CD4-positive, alpha-beta T cell treated with Interleukin-17A for 1 hour (primary cell): ENCODE results near the gene COLGALT1.
A peak's percentile ranks its signal among the peaks of the same experiment; 100 is the strongest.

Experiments used
- DNase-seq: peaks from one replicate; pipeline ENCODE4 v3.0.0-alpha.2; 2020

The COLGALT1 gene

GRCh38 chr19:17602217-17602616 is 46.8 kb downstream of the COLGALT1 start:
- DNase-seq = no peak

- no peak for DNase-seq
Measured at GRCh38 chr19:17602872-17603510, 47.5 kb downstream of the COLGALT1 start.

GRCh38 chr19:17604372-17605025 is 49.0 kb downstream of the COLGALT1 start:
- DNase-seq = no peak

- DNase-seq = no peak
Measured at GRCh38 chr19:17605117-17605516, 49.7 kb downstream of the COLGALT1 start.

GRCh38 chr19:17605761-17606589 is 50.5 kb downstream of the COLGALT1 start:
- DNase-seq = peak; percentile 86

- DNase-seq = no peak
Measured at GRCh38 chr19:17606590-17607185, 51.2 kb downstream of the COLGALT1 start.

- DNase-seq = no peak
Measured at GRCh38 chr19:17607936-17608335, 52.5 kb downstream of the COLGALT1 start.

- DNase-seq = peak; percentile 35
Measured at GRCh38 chr19:17610384-17610783, 54.9 kb downstream of the COLGALT1 start.

- DNase-seq = no peak
Measured at GRCh38 chr19:17611462-17612244, 56.2 kb downstream of the COLGALT1 start.

GRCh38 chr19:17614476-17614875 is 59.0 kb downstream of the COLGALT1 start:
- DNase-seq = no peak

GRCh38 chr19:17615889-17616685 is 60.6 kb downstream of the COLGALT1 start:
- no peak for DNase-seq

GRCh38 chr19:17616686-17616960 is 61.2 kb downstream of the COLGALT1 start:
- no peak for DNase-seq

GRCh38 chr19:17616961-17617806 is 61.7 kb downstream of the COLGALT1 start:
- DNase-seq = no peak

GRCh38 chr19:17617807-17618192 is 62.4 kb downstream of the COLGALT1 start:
- DNase-seq = no peak

- no peak for DNase-seq
Measured at GRCh38 chr19:17618281-17618903, 62.9 kb downstream of the COLGALT1 start.

GRCh38 chr19:17618936-17619335 is 63.5 kb downstream of the COLGALT1 start:
- DNase-seq = no peak

- no peak for DNase-seq
Measured at GRCh38 chr19:17620696-17621095, 65.2 kb downstream of the COLGALT1 start.

GRCh38 chr19:17623224-17623935 is 67.9 kb downstream of the COLGALT1 start:
- DNase-seq = no peak

GRCh38 chr19:17624314-17624991 is 69.0 kb downstream of the COLGALT1 start:
- no peak for DNase-seq
